Left ventricle myocardium inferior (tissue), 1 donor: ENCODE results near the gene OR6T1. TPM values are rescaled to one million over a fixed set of nuclear protein-coding genes. Genes with fewer than 3 reads are reported as not detected.

Experiments used
- DNase-seq: peaks from one replicate; pipeline ENCODE4 v3.0.0-alpha.2; 2020
- H3K27ac ChIP-seq: fragments of 200-600 bp; replicated peaks from 2 replicates; pipeline ENCODE4 v1.8.0; 2021
- H3K27me3 ChIP-seq: fragments of 200-600 bp; 2 replicates; pipeline ENCODE4 v1.8.0; 2021; ENCODE audit warnings: low read depth
- H3K36me3 ChIP-seq: fragments of 200-600 bp; 2 replicates; pipeline ENCODE4 v1.8.0; 2021
- H3K4me1 ChIP-seq: fragments of 200-600 bp; 2 replicates; pipeline ENCODE4 v1.8.0; 2021
- H3K4me3 ChIP-seq: fragments of 200-600 bp; 2 replicates; pipeline ENCODE4 v1.8.0; 2021; ENCODE audit warnings: mild to moderate bottlenecking, moderate library complexity
- H3K9me3 ChIP-seq: fragments of 200-600 bp; replicated peaks from 2 replicates; pipeline ENCODE4 v1.8.0; 2021
- intact Hi-C: fragments of 100-400 bp; cut with micrococcal nuclease; formaldehyde crosslinking; loops from one replicate; pipeline ENCODE4 v1.11.0; 2022
- total RNA-seq: library from RNA; stranded (reverse); fragmentation: NEBNext Ultra II Directional; extraction: Animal tissue kit (Norgen Biotek cat#: 25700); gene quantifications from one replicate; pipeline ENCODE4 v1.2.1, GENCODE V29; 2021
- TF ChIP-seq, protein P1 (sequence below): fragments of 200-600 bp; IDR thresholded peaks from 2 replicates; pipeline ENCODE4 v1.8.0; 2021; ENCODE audit warnings: antibody characterized with exemption, mild to moderate bottlenecking, borderline replicate concordance
- donor health status: DM: no; HTN: yes; CAD: no; lungs with severe emphysema.

Gene OR6T1
- total RNA-seq, 1 donor from 2014 or later, result not detected

DNA sequence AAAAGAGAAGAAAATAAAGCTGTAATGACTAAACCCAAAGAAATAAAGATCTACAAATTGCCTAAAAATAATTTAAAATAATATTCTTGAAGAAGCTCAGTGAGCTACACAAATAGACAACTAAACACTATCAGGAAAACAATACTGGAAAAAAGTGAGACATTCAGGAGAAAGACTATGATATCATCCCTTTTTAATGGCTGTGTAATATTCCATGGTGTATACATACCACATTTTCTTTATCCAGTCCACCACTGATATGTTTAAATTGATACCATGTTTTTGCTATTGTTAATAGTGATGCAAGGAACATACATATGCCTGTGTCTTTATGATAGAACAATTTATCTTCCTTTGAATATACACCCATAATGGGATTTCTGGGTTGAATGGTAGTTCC, 13.1 kb upstream of the OR6T1 start:
- TF ChIP-seq, protein P1, sequence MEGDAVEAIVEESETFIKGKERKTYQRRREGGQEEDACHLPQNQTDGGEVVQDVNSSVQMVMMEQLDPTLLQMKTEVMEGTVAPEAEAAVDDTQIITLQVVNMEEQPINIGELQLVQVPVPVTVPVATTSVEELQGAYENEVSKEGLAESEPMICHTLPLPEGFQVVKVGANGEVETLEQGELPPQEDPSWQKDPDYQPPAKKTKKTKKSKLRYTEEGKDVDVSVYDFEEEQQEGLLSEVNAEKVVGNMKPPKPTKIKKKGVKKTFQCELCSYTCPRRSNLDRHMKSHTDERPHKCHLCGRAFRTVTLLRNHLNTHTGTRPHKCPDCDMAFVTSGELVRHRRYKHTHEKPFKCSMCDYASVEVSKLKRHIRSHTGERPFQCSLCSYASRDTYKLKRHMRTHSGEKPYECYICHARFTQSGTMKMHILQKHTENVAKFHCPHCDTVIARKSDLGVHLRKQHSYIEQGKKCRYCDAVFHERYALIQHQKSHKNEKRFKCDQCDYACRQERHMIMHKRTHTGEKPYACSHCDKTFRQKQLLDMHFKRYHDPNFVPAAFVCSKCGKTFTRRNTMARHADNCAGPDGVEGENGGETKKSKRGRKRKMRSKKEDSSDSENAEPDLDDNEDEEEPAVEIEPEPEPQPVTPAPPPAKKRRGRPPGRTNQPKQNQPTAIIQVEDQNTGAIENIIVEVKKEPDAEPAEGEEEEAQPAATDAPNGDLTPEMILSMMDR, result no peak
- DNase-seq, result no peak
- Histone ChIP-seq H3K4me1 (no peaks in the 10 kb centered on the region), H3K27ac (no peak overlapping the region), H3K9me3 (peaks cover 30% of the 10 kb centered on the region), H3K36me3 (no peaks in the 10 kb centered on the region), H3K27me3 (no peaks in the 10 kb centered on the region), H3K4me3 (no peak overlapping the region)
- intact Hi-C loops, result no loop called here

DNA sequence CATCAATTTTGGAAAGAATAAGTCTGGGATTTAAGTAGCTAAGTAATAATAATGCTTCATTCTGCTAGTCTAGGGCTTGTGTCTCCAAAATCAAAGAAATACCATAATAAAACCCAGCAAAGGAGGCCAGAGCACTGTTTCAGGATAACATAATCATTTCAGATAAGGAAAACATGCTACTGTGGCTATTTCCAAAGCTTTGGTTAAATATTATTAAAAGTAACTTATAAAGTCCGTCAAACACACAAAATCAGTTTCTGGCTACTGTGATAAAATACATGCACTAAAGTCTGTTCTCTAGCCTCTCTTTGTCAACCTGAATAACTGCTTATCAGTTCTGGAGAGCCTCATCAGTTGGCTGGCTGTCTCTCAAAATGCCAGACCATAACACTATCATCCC, 1.5 kb upstream of the OR6T1 start:
- Histone ChIP-seq H3K36me3 (no peaks in the 10 kb centered on the region), H3K27ac (no peak overlapping the region), H3K27me3 (no peaks in the 10 kb centered on the region), H3K4me1 (no peaks in the 10 kb centered on the region), H3K4me3 (no peak overlapping the region), H3K9me3 (no peaks in the 10 kb centered on the region)
- intact Hi-C loops, result no loop called here
- TF ChIP-seq, protein P1, result no peak
- DNase-seq, result no peak

DNA sequence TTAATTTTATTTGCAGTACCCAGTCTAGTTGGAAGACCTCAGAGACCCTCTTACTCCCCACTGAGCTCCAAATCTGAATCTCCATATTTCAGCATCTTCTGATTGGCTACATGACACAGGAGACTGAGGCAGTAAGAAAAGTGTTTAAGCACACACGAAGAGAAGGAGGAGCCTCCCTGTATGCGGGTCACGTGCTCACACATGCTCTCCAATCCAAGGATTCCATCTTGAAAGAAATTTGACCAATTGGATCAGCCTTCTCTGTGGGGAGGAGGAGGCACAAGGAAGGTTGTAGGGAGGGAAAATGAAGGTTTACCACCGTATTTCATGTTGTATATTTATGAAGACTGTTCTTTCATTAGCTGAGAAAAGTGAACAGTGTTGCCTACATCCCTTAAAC, 1.2 kb downstream of the OR6T1 start:
- H3K4me3 ChIP-seq, result no peak overlapping the region
- intact Hi-C loops, result no loop called here
- no peaks in the 10 kb centered on the region for H3K4me1 ChIP-seq
- TF ChIP-seq, protein P1, result no peak
- H3K27ac ChIP-seq, result no peak overlapping the region
- H3K9me3 ChIP-seq, result no peaks in the 10 kb centered on the region
- DNase-seq, result no peak
- no peaks in the 10 kb centered on the region for H3K27me3 ChIP-seq
- H3K36me3 ChIP-seq, result no peaks in the 10 kb centered on the region

DNA sequence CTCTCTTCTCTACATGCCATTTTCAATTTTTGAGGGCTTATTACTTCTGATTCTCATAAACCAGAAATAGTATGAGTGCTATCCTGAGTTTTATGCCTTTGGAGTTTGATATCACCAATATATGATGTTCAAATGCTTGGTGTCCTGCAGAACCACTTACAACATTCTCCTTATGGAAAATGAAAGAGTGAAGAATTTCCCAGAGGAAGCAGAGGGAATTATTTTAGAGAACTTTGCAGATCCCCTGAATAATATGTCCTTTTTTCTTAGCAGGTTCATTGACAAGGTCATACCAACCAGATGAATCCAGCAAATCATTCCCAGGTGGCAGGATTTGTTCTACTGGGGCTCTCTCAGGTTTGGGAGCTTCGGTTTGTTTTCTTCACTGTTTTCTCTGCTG, 4.3 kb downstream of the OR6T1 start, which contains the start of gene OR4D5:
TSS of gene OR4D5 (plus strand) at position 301 of the 400 bp plus-strand sequence. CDS start at position 301, 0 bp downstream.
- H3K27ac ChIP-seq, result no peak within 1 kb of the TSS
- TF ChIP-seq, protein P1, result no peak
- H3K4me1 ChIP-seq, result no peaks in the 10 kb centered on the region
- no peak within 1 kb of the TSS for H3K4me3 ChIP-seq
- no peak for DNase-seq
- no peaks in the 10 kb centered on the region for H3K36me3 ChIP-seq
- intact Hi-C loops, result no loop called here
- H3K27me3 ChIP-seq, result no peaks in the 10 kb centered on the region
- no peaks in the 10 kb centered on the region for H3K9me3 ChIP-seq

DNA sequence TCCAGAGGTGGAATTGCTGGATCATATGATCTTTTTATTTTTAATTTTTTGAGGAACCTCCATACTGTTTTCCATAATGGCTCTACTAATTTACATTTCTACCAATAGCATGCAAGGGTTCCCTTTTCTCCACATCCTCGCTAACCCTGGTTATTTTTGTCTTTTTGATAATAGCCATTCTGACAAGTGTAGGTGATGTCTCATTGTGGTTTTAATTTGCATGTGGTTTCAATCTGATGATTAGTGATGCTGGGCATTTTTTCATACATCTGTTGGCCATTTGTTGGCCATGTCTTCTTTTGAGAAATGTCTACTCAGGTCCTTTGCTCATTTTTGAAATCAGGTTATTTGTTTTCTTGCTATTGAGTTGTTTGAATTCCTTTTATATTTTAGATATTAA, 19.6 kb downstream of the OR6T1 start:
- H3K4me1 ChIP-seq, result no peaks in the 10 kb centered on the region
- no peaks in the 10 kb centered on the region for H3K36me3 ChIP-seq
- intact Hi-C loops, result no loop called here
- no peak overlapping the region for H3K4me3 ChIP-seq
- no peaks in the 10 kb centered on the region for H3K9me3 ChIP-seq
- TF ChIP-seq, protein P1, result no peak
- no peak overlapping the region for H3K27ac ChIP-seq
- no peaks in the 10 kb centered on the region for H3K27me3 ChIP-seq
- no peak for DNase-seq

DNA sequence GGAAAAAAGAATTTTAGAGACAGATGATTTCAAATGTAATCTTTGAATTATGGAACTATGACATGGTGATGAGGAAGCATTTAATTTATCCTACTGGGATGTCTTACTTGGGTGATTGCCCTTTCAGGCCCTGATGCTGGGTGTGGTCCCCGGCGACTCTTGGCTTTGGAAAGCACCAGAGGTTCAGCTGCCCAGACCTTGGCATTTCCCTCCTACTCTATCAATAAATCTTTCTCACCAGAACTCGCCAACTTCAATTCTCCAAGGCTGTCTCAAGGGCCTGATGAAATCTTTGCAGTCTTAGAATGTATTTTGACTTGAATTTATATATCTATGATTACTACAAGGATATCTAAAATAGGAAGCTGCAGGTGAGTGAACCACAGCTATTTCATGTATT, 22.7 kb downstream of the OR6T1 start:
- intact Hi-C loops, result no loop called here
- TF ChIP-seq, protein P1, result no peak
- no peak for DNase-seq

More for the DNA sequence above, 22.7 kb downstream of the OR6T1 start:
- Histone ChIP-seq H3K27ac (no peak overlapping the region), H3K4me3 (no peak overlapping the region), H3K36me3 (no peaks in the 10 kb centered on the region), H3K4me1 (no peaks in the 10 kb centered on the region), H3K9me3 (no peaks in the 10 kb centered on the region), H3K27me3 (no peaks in the 10 kb centered on the region)
